ENCODE results near the gene GALNT17.

The GALNT17 gene

GRCh38 chr7:71687831-71688599 is 556.1 kb downstream of the GALNT17 start:
- DNase-seq (ENCODE audit: insufficient read length, low spot score) (no peak), FAIRE-seq (no peak)
- TF ChIP-seq POU2F2 (IDR thresholded peaks at IDR 0.05; ENCODE audit: low read depth, low read length), result no peak

DNA sequence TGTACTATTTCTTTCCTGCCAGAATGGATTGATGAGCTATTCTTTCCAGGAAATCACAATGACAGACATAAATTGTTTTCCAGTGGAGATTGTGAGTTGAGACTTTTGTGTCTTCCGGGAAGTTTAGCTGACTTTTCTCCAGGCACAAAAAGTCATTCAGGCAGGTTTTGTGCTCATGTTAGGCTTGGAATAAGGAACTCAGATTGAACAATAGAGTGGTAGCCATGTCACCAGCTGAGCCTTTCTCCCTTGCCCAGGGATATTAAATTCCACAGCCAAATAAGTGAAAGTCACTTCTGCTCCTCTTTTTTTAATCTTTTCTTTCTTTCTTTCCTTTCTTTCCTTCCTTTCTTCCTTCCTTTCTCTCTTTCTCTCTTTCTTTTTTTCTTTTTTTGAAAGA is 559.6 kb downstream of the GALNT17 start:
- FAIRE-seq (no peak), DNase-seq (ENCODE audit: insufficient read length, low spot score) (no peak)
- TF ChIP-seq SPI1 (IDR thresholded peaks at IDR 0.05; ENCODE audit: low read depth, low read length), result no peak
- no peak for TF ChIP-seq POU2F2 (IDR thresholded peaks at IDR 0.05; ENCODE audit: low read depth, low read length)
- TF ChIP-seq TAF1 (IDR thresholded peaks at IDR 0.05; ENCODE audit: low read depth, low read length), result no peak
- TF ChIP-seq POLR2A (IDR thresholded peaks at IDR 0.05; ENCODE audit: low read depth, low read length), result no peak
- no peak for TF ChIP-seq POLR2AphosphoS5 (IDR thresholded peaks at IDR 0.05; ENCODE audit: low read depth, low read length)
- TF ChIP-seq PAX5 (IDR thresholded peaks at IDR 0.05; ENCODE audit: insufficient read depth, low read length, severe bottlenecking), result no peak

GRCh38 chr7:71694665-71695064 is 562.7 kb downstream of the GALNT17 start:
- TF ChIP-seq SPI1 (IDR thresholded peaks at IDR 0.05; ENCODE audit: low read depth, low read length) (no peak), TAF1 (IDR thresholded peaks at IDR 0.05; ENCODE audit: low read depth, low read length) (no peak), POLR2AphosphoS5 (IDR thresholded peaks at IDR 0.05; ENCODE audit: low read depth, low read length) (no peak), PAX5 (IDR thresholded peaks at IDR 0.05; ENCODE audit: insufficient read depth, low read length, severe bottlenecking) (no peak), POLR2A (IDR thresholded peaks at IDR 0.05; ENCODE audit: low read depth, low read length) (no peak), POU2F2 (IDR thresholded peaks at IDR 0.05; ENCODE audit: low read depth, low read length) (no peak)
- FAIRE-seq, result no peak
- DNase-seq (ENCODE audit: insufficient read length, low spot score), result no peak

- FAIRE-seq, result no peak
- no peak for DNase-seq (ENCODE audit: insufficient read length, low spot score)
- TF ChIP-seq TAF1 (IDR thresholded peaks at IDR 0.05; ENCODE audit: low read depth, low read length), result no peak
- TF ChIP-seq PAX5 (IDR thresholded peaks at IDR 0.05; ENCODE audit: insufficient read depth, low read length, severe bottlenecking), result no peak
- no peak for TF ChIP-seq POU2F2 (IDR thresholded peaks at IDR 0.05; ENCODE audit: low read depth, low read length)
- TF ChIP-seq SPI1 (IDR thresholded peaks at IDR 0.05; ENCODE audit: low read depth, low read length), result no peak
Observed at GRCh38 chr7:71695186-71695585, 563.2 kb downstream of the GALNT17 start.

GRCh38 chr7:71696511-71696910 is 564.6 kb downstream of the GALNT17 start:
- TF ChIP-seq TAF1 (IDR thresholded peaks at IDR 0.05; ENCODE audit: low read depth, low read length) (no peak), POU2F2 (IDR thresholded peaks at IDR 0.05; ENCODE audit: low read depth, low read length) (no peak), POLR2AphosphoS5 (IDR thresholded peaks at IDR 0.05; ENCODE audit: low read depth, low read length) (no peak), POLR2A (IDR thresholded peaks at IDR 0.05; ENCODE audit: low read depth, low read length) (no peak), PAX5 (IDR thresholded peaks at IDR 0.05; ENCODE audit: insufficient read depth, low read length, severe bottlenecking) (no peak), SPI1 (IDR thresholded peaks at IDR 0.05; ENCODE audit: low read depth, low read length) (no peak)
- FAIRE-seq (no peak), DNase-seq (ENCODE audit: insufficient read length, low spot score) (no peak)

DNA sequence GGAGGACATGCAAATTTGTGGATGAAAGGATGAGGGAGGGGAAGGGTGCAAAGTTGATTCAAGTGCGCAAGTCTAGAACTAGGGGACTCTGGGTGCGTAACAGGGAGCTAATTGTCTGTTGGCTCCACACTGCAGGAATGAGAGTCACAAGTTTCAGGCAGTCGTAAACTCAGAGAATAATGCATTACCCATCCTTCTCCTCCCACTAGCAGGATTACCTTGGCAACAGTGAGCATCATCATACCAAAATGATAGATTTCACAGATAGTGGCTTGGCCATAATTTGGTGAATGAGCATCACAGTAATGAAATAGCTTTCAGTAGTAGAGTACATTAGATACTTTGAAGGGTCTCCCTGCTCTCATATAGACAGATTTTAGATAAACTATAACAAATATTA is 565.5 kb downstream of the GALNT17 start:
- DNase-seq (ENCODE audit: insufficient read length, low spot score) (no peak), FAIRE-seq (no peak)
- TF ChIP-seq TAF1 (IDR thresholded peaks at IDR 0.05; ENCODE audit: low read depth, low read length) (no peak), SPI1 (IDR thresholded peaks at IDR 0.05; ENCODE audit: low read depth, low read length) (no peak), PAX5 (IDR thresholded peaks at IDR 0.05; ENCODE audit: insufficient read depth, low read length, severe bottlenecking) (no peak), POLR2A (IDR thresholded peaks at IDR 0.05; ENCODE audit: low read depth, low read length) (no peak), POU2F2 (IDR thresholded peaks at IDR 0.05; ENCODE audit: low read depth, low read length) (no peak), POLR2AphosphoS5 (IDR thresholded peaks at IDR 0.05; ENCODE audit: low read depth, low read length) (no peak)

GRCh38 chr7:71705217-71705616 is 573.3 kb downstream of the GALNT17 start:
- TF ChIP-seq POLR2A (IDR thresholded peaks at IDR 0.05; ENCODE audit: low read depth, low read length), result no peak
- TF ChIP-seq PAX5 (IDR thresholded peaks at IDR 0.05; ENCODE audit: insufficient read depth, low read length, severe bottlenecking), result no peak
- TF ChIP-seq POU2F2 (IDR thresholded peaks at IDR 0.05; ENCODE audit: low read depth, low read length), result no peak
- FAIRE-seq (no peak), DNase-seq (ENCODE audit: insufficient read length, low spot score) (no peak)

DNA sequence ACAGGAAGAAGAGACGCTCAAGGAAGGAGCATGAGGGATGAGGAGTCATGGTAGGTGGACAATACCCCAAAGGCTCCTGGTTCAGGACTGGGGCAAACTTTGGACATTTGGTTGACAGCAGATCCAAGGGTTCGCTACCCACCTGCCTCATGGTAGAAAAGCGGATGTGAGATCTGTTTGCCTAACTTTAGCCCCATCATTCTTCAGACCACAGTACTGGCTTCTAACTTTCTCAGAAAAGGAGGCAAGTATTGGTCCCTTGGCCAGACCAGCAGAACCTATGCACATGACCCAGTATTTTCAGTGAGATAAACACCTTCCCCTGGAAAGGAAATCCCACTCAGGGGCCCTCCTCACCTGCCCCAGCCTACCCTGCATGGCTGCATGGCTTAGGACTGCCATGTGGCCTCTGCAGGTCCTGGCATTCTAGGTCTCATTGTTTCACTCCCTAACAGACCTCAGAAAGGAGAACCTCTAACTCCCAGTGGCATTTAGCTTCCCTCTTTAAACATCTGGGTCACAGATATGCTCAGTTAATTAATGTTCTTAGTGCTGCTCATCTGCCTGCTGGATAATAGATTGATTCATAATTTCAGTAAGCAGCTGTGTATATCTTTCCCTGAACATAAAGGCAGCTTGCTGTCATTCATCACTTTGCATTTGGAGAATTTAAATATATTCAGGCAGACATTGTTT is 574.1 kb downstream of the GALNT17 start:
- no peak for TF ChIP-seq POU2F2 (IDR thresholded peaks at IDR 0.05; ENCODE audit: low read depth, low read length)
- TF ChIP-seq TAF1 (IDR thresholded peaks at IDR 0.05; ENCODE audit: low read depth, low read length), result no peak
- TF ChIP-seq POLR2A (IDR thresholded peaks at IDR 0.05; ENCODE audit: low read depth, low read length), result no peak
- no peak for TF ChIP-seq PAX5 (IDR thresholded peaks at IDR 0.05; ENCODE audit: insufficient read depth, low read length, severe bottlenecking)
- no peak for TF ChIP-seq POLR2AphosphoS5 (IDR thresholded peaks at IDR 0.05; ENCODE audit: low read depth, low read length)
- TF ChIP-seq SPI1 (IDR thresholded peaks at IDR 0.05; ENCODE audit: low read depth, low read length), result no peak
- DNase-seq (ENCODE audit: insufficient read length, low spot score) (no peak), FAIRE-seq (no peak)

- TF ChIP-seq SPI1 (IDR thresholded peaks at IDR 0.05; ENCODE audit: low read depth, low read length) (no peak), POU2F2 (IDR thresholded peaks at IDR 0.05; ENCODE audit: low read depth, low read length) (no peak), PAX5 (IDR thresholded peaks at IDR 0.05; ENCODE audit: insufficient read depth, low read length, severe bottlenecking) (no peak), TAF1 (IDR thresholded peaks at IDR 0.05; ENCODE audit: low read depth, low read length) (no peak), POLR2A (IDR thresholded peaks at IDR 0.05; ENCODE audit: low read depth, low read length) (no peak), POLR2AphosphoS5 (IDR thresholded peaks at IDR 0.05; ENCODE audit: low read depth, low read length) (no peak)
- DNase-seq (ENCODE audit: insufficient read length, low spot score), result no peak
- FAIRE-seq, result no peak
Observed at GRCh38 chr7:71706597-71706975, 574.6 kb downstream of the GALNT17 start.

DNA sequence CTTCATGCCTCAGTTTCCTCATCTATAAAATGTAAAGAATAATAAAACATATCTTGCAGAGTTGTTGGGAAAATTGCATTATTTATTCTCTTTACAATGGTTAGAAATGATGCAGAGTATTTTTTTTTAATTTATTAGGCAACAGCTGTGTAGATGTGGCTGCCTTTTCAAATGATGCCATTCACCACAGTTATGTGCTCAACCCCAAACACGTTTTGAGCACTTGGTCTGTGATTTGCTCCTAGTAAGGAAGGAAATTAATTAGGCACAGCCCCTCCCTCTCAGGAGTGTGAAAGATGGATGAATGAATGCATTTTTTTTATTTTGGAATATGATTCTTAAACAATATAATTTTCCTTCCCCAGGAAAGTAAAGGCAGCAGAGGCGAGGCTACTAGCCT is 575.1 kb downstream of the GALNT17 start:
- TF ChIP-seq PAX5 (IDR thresholded peaks at IDR 0.05; ENCODE audit: insufficient read depth, low read length, severe bottlenecking), result no peak
- no peak for TF ChIP-seq POLR2A (IDR thresholded peaks at IDR 0.05; ENCODE audit: low read depth, low read length)
- no peak for TF ChIP-seq POU2F2 (IDR thresholded peaks at IDR 0.05; ENCODE audit: low read depth, low read length)
- no peak for DNase-seq (ENCODE audit: insufficient read length, low spot score)
- no peak for FAIRE-seq
